Glutamatergic neuron (in vitro differentiated cells): ENCODE measurements around the gene HDAC10. TPM values are rescaled to one million over a fixed set of nuclear protein-coding genes. Genes with fewer than 3 reads are reported as not detected.

Source experiments
- DNase-seq: peaks from one replicate; pipeline ENCODE4 v3.0.0; 2022
- H3K27ac Mint-ChIP-seq: one replicate; pipeline ENCODE4 v1.8.0; 2020; ENCODE audit warnings: mild to moderate bottlenecking, mixed read lengths, inconsistent platforms; ENCODE audit not compliant: unreplicated experiment
- H3K27me3 Mint-ChIP-seq: one replicate; pipeline ENCODE4 v1.8.0; 2020; ENCODE audit warnings: mild to moderate bottlenecking, moderate library complexity, mixed read lengths, inconsistent platforms; ENCODE audit not compliant: unreplicated experiment
- H3K36me3 Mint-ChIP-seq: one replicate; pipeline ENCODE4 v1.8.0; 2020; ENCODE audit warnings: mild to moderate bottlenecking, mixed read lengths, inconsistent platforms; ENCODE audit not compliant: unreplicated experiment
- H3K4me1 Mint-ChIP-seq: one replicate; pipeline ENCODE4 v1.8.0; 2020; ENCODE audit warnings: mild to moderate bottlenecking, low read depth, mixed read lengths, inconsistent platforms; ENCODE audit not compliant: unreplicated experiment
- H3K4me3 Mint-ChIP-seq: one replicate; pipeline ENCODE4 v1.8.0; 2020; ENCODE audit warnings: mild to moderate bottlenecking, mixed read lengths, inconsistent platforms; ENCODE audit not compliant: unreplicated experiment
- H3K9me3 Mint-ChIP-seq: one replicate; pipeline ENCODE4 v1.8.0; 2020; ENCODE audit warnings: mild to moderate bottlenecking, moderate library complexity, mixed read lengths, inconsistent platforms; ENCODE audit not compliant: unreplicated experiment
- CTCF ChIP-seq: fragments of 200-600 bp; sonication (generic); IDR thresholded peaks from one replicate; pipeline ENCODE4 v1.5.0; 2021; ENCODE audit not compliant: partially characterized antibody, unreplicated experiment
- total RNA-seq: library from RNA; stranded (reverse); fragmentation: NEBNext Ultra II Directional; extraction: Animal tissue kit (Norgen Biotek cat#: 25700); gene quantifications from one replicate; pipeline ENCODE4 v1.2.1, GENCODE V29; 2021; ENCODE audit not compliant: unreplicated experiment

HDAC10 gene
- total RNA-seq, 1 donor from 2014 or later = 88.2 TPM

DNA sequence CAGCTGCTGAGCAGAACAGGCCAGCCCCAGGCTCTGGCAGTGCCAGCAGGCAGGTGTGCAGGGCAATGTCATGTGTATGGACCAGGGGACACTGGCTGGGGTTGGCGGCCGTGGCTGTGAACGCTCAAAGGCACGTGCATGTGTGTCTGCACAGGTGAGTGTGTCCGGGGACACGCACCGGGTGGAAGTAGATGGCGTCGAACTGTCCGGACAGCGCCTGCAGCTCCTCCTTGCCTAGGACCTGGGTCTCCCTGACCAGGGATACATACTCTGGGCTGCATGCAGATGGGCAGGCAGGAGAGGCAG is 863 bp downstream of the HDAC10 start:
- H3K4me1 Mint-ChIP-seq = no peaks in the 10 kb centered on the region
- DNase-seq = no peak
- H3K36me3 Mint-ChIP-seq = no peaks in the 10 kb centered on the region

DNA sequence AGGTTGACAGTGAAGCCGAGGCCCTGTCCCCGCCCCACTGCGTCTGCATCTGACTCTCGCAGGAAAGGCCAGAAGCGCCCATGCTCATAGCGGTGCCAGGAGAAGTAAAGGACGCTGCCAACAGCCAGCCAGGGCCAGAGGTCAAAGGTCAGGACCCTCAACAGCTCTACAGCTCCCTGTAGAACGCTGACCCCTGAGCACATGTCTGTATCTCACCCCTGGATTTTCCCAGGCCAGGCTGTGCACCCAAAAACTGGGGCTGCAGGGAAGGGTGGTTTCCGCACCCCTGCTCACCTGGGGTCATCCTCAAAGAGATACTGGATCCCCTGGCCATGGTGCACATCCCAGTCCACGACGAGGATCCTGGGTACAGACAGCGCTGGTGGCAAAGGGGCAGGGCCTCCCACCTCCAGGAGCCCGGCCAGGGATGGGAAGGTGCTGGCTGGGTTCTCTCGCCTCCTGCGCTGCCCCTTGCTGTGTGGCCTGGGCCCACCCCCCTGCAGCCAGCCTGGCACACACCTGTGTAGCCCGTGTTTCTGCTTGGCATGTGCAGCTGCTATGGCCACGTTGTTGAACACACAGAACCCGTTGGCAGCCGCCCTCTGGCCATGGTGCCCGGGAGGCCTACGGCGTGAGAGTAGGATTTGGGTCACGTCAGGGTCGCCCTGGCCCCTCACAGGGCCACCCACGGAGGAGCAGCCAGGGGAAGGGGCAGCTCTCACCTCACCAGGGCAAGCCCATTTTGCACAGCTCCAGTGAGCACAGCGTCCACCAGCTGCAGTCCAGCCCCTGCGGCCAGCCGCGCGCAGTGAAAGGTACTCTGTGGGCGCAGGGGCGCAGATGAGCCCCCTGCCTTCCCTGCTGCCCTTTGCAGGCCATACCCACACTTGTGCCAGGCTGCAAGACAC is 1.5 kb downstream of the HDAC10 start:
- Mint-ChIP-seq H3K9me3 (peaks cover 10% of the 10 kb centered on the region), H3K27me3 (peaks cover 5% of the 10 kb centered on the region), H3K4me1 (peaks cover 2% of the 10 kb centered on the region), H3K4me3 (peak overlapping the region; percentile 72), H3K27ac (no peak overlapping the region), H3K36me3 (no peaks in the 10 kb centered on the region)
- no peak for TF ChIP-seq CTCF
- no peak for DNase-seq

More for the DNA sequence above, 863 bp downstream of the HDAC10 start:
- peak overlapping the region; percentile 72 for H3K4me3 Mint-ChIP-seq
- no peak for TF ChIP-seq CTCF
- peaks cover 4% of the 10 kb centered on the region for H3K27me3 Mint-ChIP-seq
- peaks cover 7% of the 10 kb centered on the region for H3K9me3 Mint-ChIP-seq
- no peak overlapping the region for H3K27ac Mint-ChIP-seq

- H3K4me1 Mint-ChIP-seq = peaks cover 2% of the 10 kb centered on the region
Observed at GRCh38 chr22:50248196-50249081, 2.6 kb downstream of the HDAC10 start.

DNA sequence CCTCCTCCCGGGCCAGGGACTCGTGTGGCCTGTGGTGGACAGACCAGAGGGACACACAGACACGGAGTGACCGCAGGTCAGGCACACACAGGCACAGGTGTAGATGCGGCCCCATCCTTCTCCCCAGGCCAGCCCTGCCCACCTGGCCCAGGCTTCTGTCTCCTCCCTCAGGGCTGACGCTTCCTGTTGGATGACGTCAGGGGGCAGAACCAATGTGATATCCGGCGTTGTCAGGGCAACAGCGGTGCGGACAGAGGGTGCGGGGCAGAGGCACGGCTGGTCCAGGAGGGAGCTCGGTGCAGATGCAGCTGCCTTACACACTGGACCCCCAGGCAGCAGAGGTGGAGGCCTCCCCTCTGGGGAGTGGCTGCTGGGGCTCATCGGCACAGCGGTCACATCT is 3.3 kb downstream of the HDAC10 start:
- Mint-ChIP-seq H3K27ac (no peak overlapping the region), H3K9me3 (peaks cover 11% of the 10 kb centered on the region), H3K36me3 (no peaks in the 10 kb centered on the region), H3K27me3 (peaks cover 5% of the 10 kb centered on the region), H3K4me3 (no peak overlapping the region), H3K4me1 (peaks cover 2% of the 10 kb centered on the region)
- peak; percentile 60 for DNase-seq
- no peak for TF ChIP-seq CTCF

More at GRCh38 chr22:50248196-50249081, 2.6 kb downstream of the HDAC10 start:
- Mint-ChIP-seq H3K27ac (no peak overlapping the region), H3K27me3 (peaks cover 5% of the 10 kb centered on the region), H3K4me3 (no peak overlapping the region), H3K36me3 (no peaks in the 10 kb centered on the region), H3K9me3 (peaks cover 11% of the 10 kb centered on the region)
- TF ChIP-seq CTCF = no peak
- no peak for DNase-seq
